Heart right ventricle (tissue), 16 donors: ENCODE data around the gene RAB3IL1. TPM values are rescaled to one million over a fixed set of nuclear protein-coding genes. Genes with fewer than 3 reads are reported as not detected.

Source experiments
- ATAC-seq, 8 donors: fragments of 200-7000 bp; cut with Tn5 transposase; one replicate each; pipeline ENCODE4 v1.9.1; 2020; ENCODE audit warnings: mild to moderate bottlenecking in 8 of 8, moderate library complexity in 8 of 8, moderate number of reproducible peaks in 1 of 8
- DNase-seq, 2 donors: peaks; one replicate each; pipeline ENCODE4 v3.0.0-alpha.2; 2020
- H3K27ac ChIP-seq, 10 donors: fragments of 200-600 bp; sonication (generic) in 2 of 10; one replicate each; pipeline versions ENCODE4 v1.5.0 to v1.8.0; 2020 to 2022; ENCODE audit warnings: mild to moderate bottlenecking in 3 of 10
- H3K27me3 ChIP-seq, 7 donors: fragments of 200-600 bp; one replicate each; pipeline ENCODE4 v1.8.0; 2021 to 2022; ENCODE audit warnings: mild to moderate bottlenecking in 2 of 7
- H3K36me3 ChIP-seq, 9 donors: fragments of 200-600 bp; sonication (generic) in 1 of 9; one replicate each; pipeline versions ENCODE4 v1.5.0 to v1.8.0; 2020 to 2022; ENCODE audit warnings: mild to moderate bottlenecking in 2 of 9
- H3K4me1 ChIP-seq, 9 donors: fragments of 200-600 bp; sonication (generic) in 1 of 9; one replicate each; pipeline versions ENCODE4 v1.5.0 to v1.8.0; 2020 to 2022; ENCODE audit warnings: mild to moderate bottlenecking in 4 of 9
- H3K4me3 ChIP-seq, 10 donors: fragments of 200-600 bp; sonication (generic) in 2 of 10; one replicate each; pipeline versions ENCODE4 v1.5.0 to v1.8.0; 2020 to 2022; ENCODE audit warnings: mild to moderate bottlenecking in 7 of 10, moderate library complexity in 2 of 10
- H3K9me3 ChIP-seq, 11 donors: fragments of 200-600 bp in 10 of 11; sonication (generic) in 2 of 11; one replicate each; pipeline versions ENCODE4 v1.5.0 to v1.8.0; 2013 to 2022; ENCODE audit warnings: mild to moderate bottlenecking in 2 of 11, control low read depth in 1 of 11, moderate library complexity in 1 of 11
- CTCF ChIP-seq, 9 donors: fragments of 200-600 bp; sonication (generic) in 2 of 9; IDR thresholded peaks; one replicate each; pipeline versions ENCODE4 v1.5.0 to v1.8.0; 2021 to 2022; ENCODE audit warnings: antibody characterized with exemption in 9 of 9, mild to moderate bottlenecking in 5 of 9, moderate library complexity in 1 of 9
- whole genome bisulfite sequencing, 2 donors: extraction: QIAGEN DNeasy Blood & Tissue Kit; methylation state at CpG; one replicate each; pipeline ENCODE4 v1.1.7; 2013; ENCODE audit warnings: inconsistent platforms in 1 of 2; 5-methylcytosine and 5-hydroxymethylcytosine counted together
- intact Hi-C, 10 donors: fragments of 100-400 bp; cut with DNase I; formaldehyde crosslinking; loops; one replicate each; pipeline versions ENCODE4 v1.11.1 to v1.14.2; 2022
- polyA plus RNA-seq, 2 donors: library from polyadenylated mRNA; stranded (reverse); fragments of 200-250 nt; gene quantifications; one replicate each; pipeline ENCODE4 v1.2.3, GENCODE V29; 2013
- total RNA-seq, 10 donors: library from RNA; stranded (reverse); fragmentation: NEBNext Ultra II Directional in 3 of 10; extraction: Animal tissue kit (Norgen Biotek cat#: 25700) in 3 of 10; gene quantifications; one replicate each; pipeline versions ENCODE4 v1.2.1 to v1.2.4, GENCODE V29; 2021 to 2023
- donor health status: Arrhythmogenic right ventricular cardiomyopathy.
- donor health status: ischemic (EF 13 %, LVEDD 7.1; RV severe dilation, severe dysfunction).
- donor health status: healthy with polysubstance abuse.
- donor health status: DM: no; HTN: yes; CAD: no.
- donor health status: DM: no; HTN: no; CAD: no.
- donor health status: ischemic (EF 25% LVEDD 6.9; RV normal size, moderate dysfunction).
- donor health status: ischemic (EF 25% LVEDD 5.7; RV mildly dilated, moderate dysfunction).
- donor health status: healthy.
- donor health status: DM: yes; HTN: yes; CAD: no.
- donor health status: Ischemic cardiomyopathy.
- donor health status: ischemic (EF 35%, LVEDD 5.7; RV mildly dilated, moderate dysfunction).
- donor health status: nonischemic (EF 11% LVEDD 7.7; RV severe dilation, severe dysfunction).
- donor health status: DM: yes; HTN: yes; CAD: no.
- donor health status: PGD.
- donor health status: ischemic (EF 29% LVEDD 5.4; RV normal size, mild dysfunction).
- donor health status: nonischemic (EF 23%, LVEDD 6.1; RV moderate dilation, normal function).

RAB3IL1 gene
- total and polyA plus RNA-seq, 12 donors = 3.7 to 11.1 (median 7.5) TPM

DNA sequence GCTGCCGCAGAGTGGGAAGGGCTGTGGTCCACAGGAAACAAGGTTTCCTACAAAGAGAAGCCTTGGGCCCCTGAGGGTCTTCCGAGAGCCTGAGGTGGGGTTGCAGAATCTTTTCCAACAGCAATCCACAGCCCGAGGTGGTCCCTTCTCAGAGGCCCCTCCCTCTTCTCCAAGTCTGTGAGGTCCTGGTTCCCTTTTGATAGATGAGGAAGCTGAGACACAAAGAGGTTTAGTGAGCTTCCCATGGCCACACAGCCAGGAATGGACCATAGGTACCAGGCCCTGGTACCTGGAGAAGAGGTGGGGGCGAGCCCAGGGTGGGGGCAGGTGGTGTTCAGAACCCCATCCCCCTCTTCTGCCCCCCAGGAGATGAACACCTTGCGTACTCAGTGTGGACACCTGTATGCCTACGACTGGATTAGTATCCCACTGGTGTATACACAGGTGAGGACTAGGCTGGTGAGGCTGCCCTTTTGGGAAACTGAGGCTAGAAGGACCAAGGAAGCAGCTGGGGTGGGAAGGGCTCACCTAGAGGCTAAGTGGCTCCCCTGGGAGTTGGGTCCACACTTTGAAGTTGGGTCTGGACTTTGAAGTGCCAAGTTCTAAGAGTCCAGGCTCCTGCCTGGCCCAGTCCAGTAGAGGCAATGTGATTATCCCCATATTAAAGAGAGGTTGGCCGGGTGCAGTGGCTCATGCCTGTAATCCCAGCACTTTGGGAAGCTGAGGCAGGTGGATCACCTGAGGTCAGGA, 39.8 kb upstream of the RAB3IL1 start:
- Histone ChIP-seq H3K27me3 (no peaks in the 10 kb centered on the region), H3K4me3 (peak overlapping the region in 1 of 10 donors; percentile 70), H3K4me1 (peaks cover 6 to 50% (median 30%) of the 10 kb centered on the region in 9 donors), H3K9me3 (no peaks in the 10 kb centered on the region), H3K27ac (peak overlapping the region in 1 of 10 donors; percentile 58), H3K36me3 (peaks cover 0 to 32% (median 0%) of the 10 kb centered on the region in 9 donors)
- DNase-seq (no peak), ATAC-seq (no peak)
- 89 to 92% methylated on average over 7 of the region's 7 CpGs for WGBS, 2 donors
- TF ChIP-seq CTCF (IDR thresholded peaks at IDR 0.05) = no peak
- intact Hi-C loops = no loop called here

GRCh38 chr11:61956191-61957020, 39.0 kb upstream of the RAB3IL1 start:
- TF ChIP-seq CTCF (IDR thresholded peaks at IDR 0.05) = no peak
- H3K9me3 ChIP-seq = no peaks in the 10 kb centered on the region
- peaks cover 0 to 27% (median 0%) of the 10 kb centered on the region in 9 donors for H3K36me3 ChIP-seq
- no peaks in the 10 kb centered on the region for H3K27me3 ChIP-seq
- intact Hi-C loops = no loop called here
- H3K27ac ChIP-seq = peak overlapping the region in 7 of 10 donors; percentile 72 to 99 (median 81)
- H3K4me3 ChIP-seq = peak overlapping the region in 7 of 10 donors; percentile 25 to 70 (median 55)
- no peak for DNase-seq
- no peak for ATAC-seq
- H3K4me1 ChIP-seq = peaks cover 2 to 42% (median 22%) of the 10 kb centered on the region in 9 donors
- 94 to 97% methylated on average over 20 of the region's 20 CpGs for WGBS, 2 donors

GRCh38 chr11:61955422-61956135, 38.2 kb upstream of the RAB3IL1 start:
- 6 to 11% methylated on average over 56 of the region's 56 CpGs for WGBS, 2 donors
- no peaks in the 10 kb centered on the region for H3K9me3 ChIP-seq
- peaks cover 0 to 27% (median 0%) of the 10 kb centered on the region in 9 donors for H3K36me3 ChIP-seq
- intact Hi-C loops = no loop called here
- H3K4me1 ChIP-seq = peaks cover 2 to 35% (median 14%) of the 10 kb centered on the region in 9 donors
- peak overlapping the region; percentile 25 to 70 (median 46) for H3K4me3 ChIP-seq
- peak in 1 of 9 donors; percentile 8 for TF ChIP-seq CTCF (IDR thresholded peaks at IDR 0.05)
- DNase-seq (no peak), ATAC-seq (peak; percentile 28 to 56 (median 41))
- H3K27ac ChIP-seq = peak overlapping the region; percentile 37 to 99 (median 76)
- H3K27me3 ChIP-seq = no peaks in the 10 kb centered on the region
